Hematopoietic multipotent progenitor cell treated with erythropoietin and hydrocortisone succinate and interleukin-3 and kit ligand, for 8 days (in vitro differentiated cells): Measurements from ENCODE around the gene SH3BGR.
"Not testable (repeated sequence)": the region's sequence is repeated elsewhere in the genome, so short reads cannot be mapped to it uniquely, and the experiment has no call there.

Experiments
- DNase-seq: peaks from one replicate; pipeline ENCODE4 v3.0.0-alpha.2; 2015

SH3BGR gene

DNA sequence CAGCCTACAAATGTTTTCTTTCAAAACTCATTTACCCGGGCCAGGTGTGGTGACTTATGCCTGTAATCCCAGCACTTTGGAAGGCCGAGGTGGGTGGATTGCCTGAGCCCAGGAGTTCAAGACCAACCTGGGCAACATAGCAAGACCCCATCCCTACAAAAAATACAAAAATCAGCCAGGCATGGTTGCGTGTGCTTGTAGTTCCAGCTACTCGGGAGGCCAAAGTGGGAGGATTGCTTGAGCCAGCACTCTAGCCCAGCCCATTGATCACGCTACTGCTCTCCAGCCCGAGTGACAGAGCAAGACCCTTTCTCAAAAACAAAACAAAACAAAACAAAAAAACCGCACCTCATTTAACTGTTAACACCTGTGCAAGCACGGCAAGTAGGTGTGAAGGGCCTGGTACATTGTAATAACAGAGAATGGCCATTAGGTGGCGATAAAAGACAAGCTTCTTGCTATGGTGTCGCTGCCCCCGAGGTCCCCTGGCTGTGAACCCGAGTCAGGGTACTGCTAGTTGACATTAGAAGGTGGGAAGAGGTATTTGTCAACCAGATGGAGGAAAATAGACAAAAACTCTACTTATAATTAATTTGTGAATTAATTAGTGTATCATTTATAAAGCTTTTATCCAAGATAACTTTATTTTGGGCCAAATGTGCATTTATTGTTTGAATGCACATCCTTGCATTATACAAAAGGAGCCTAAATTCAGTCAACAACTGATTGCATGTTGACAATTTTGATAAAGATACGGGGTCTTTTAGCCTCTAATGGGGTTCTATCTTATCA is 66.5 kb downstream of the SH3BGR start:
- DNase-seq, result peak; percentile 70

DNA sequence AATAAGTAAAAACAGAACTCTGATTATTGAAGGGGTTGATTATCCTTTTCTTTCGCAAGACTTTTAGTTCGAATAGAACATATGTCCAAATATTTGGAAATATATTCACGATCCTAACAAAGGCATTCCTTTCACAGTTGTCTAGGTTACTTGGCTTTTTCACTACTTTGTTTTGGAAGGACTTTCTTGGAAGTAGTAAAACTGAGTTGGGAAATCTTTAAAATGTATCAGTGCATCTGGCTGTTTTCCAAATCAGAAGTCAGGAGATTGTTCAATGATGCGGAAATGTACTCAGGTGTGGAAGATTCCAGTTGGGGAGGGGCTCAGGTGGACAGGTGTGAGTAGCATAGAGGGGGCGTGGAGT is 67.1 kb downstream of the SH3BGR start:
- DNase-seq, result no peak

DNA sequence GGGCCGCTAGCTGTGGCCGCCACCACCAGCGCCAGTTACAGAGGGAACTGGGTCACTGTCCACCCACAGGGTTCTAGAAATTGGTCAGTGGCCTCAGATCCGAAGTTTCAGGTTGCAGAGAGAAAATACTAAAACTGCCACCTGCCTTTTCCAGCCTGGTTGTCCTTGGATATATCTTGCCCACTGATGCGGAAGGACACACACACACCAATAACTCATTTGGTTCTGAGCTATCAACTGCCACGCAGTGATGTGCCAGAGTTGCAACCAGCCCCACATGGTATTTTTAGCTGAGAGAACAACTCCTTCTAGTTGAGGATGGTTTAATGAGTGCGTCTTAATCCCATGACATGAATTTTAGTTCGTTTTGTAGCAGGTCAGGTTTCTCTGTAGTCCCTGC is 68.1 kb downstream of the SH3BGR start:
- no peak for DNase-seq

DNA sequence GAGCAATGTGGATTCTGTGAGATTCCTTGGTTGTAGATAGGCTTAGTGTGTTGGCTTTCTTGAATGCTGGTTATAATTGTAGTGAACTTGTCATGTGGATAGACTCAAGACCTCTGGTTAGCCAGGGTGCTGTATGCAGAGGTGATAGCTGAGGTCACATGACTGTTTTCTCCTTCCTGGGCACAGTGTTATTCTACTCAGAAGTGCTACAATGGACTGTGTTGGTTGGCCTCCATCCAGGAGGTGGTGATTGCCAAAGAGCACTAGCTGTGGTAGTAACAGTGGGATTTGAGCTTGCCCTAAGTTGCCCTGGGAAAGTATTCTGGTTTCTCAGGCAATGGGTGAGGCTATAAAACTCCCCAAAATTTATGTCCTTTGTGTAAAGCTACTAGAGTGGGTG is 71.6 kb downstream of the SH3BGR start:
- DNase-seq, result no peak

DNA sequence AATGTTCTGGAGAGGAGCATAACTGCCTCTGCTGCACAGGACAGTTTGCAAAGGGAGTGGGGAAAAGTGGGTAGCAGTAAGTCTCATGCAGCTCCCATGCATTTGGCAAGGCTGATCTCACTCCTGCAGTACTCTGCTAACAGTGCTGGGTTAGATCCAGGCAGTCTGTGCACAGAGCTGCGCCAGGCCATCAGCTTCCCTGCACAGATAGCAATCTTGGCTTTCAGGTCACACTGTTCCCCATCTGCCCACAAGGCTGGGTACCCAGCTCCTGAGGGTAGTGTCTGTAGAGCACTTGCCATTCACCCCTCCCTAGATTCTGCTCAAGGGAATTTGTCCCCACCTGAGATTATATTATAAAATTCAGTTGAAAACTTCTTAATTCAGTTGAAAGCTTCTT is 72.1 kb downstream of the SH3BGR start:
- DNase-seq, result no peak

DNA sequence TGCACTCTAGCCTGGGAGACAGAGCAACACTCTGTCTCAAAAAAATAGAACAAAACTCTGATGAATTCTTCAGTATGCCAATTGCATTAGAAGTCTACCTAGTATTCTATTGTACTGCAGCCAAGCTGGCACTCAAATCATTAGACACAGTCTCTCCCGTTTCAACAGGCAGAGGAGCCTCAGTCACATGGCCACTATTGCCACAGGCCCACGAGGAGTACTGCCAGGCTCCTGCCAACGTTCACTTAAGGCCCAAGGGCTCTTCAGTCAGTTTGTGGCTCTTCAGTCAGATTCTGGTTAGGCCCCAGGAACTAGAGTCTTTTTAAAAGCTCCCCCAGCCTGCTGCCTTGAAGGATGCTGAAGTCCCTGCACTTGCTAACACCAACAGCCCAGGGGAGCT is 73.4 kb downstream of the SH3BGR start:
- no peak for DNase-seq

DNA sequence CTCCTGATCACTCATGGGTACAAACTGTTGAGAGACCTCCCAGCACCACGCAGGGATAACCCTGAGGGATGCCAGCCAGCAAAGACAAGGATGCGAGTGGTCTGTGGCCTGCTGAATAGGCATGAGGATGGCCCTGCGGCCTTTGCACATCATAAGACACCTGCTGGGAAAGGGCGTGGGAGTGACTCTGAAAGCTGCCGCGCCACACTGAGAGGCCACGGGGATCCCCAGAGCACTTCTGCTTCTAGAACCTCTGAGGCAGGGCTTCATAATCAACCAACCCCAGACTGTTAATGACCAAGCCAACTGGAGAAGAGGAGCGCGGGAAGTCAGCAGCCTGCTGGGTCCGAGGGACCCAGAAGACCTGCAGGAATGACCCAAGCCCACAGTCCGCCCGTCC is 73.8 kb downstream of the SH3BGR start:
- DNase-seq, result no peak

DNA sequence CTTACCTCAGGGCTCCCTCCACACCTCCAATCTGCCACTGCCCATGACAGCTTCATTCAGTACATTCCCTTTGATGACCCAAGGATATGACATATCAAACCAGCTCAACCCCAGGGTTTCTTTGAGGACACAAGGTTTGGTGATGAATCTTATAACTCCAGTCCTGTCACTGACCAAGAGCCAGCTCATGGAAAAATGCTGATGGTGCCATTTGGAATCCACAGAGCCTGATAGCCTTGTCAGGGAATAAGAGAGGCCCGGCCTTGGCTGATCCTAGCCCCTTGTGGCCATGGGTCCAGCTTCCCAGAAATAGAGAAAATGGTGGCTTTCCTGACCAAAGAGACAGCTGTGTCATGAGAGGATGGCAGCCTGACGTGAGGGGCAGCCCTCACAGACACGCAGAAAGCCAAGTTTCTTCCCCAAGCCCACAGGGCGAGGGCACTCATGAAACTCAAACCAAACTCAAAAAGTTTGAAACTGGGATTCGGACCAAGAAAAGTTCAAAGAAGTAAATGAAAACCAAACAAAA is 75.4 kb downstream of the SH3BGR start:
- no peak for DNase-seq

DNA sequence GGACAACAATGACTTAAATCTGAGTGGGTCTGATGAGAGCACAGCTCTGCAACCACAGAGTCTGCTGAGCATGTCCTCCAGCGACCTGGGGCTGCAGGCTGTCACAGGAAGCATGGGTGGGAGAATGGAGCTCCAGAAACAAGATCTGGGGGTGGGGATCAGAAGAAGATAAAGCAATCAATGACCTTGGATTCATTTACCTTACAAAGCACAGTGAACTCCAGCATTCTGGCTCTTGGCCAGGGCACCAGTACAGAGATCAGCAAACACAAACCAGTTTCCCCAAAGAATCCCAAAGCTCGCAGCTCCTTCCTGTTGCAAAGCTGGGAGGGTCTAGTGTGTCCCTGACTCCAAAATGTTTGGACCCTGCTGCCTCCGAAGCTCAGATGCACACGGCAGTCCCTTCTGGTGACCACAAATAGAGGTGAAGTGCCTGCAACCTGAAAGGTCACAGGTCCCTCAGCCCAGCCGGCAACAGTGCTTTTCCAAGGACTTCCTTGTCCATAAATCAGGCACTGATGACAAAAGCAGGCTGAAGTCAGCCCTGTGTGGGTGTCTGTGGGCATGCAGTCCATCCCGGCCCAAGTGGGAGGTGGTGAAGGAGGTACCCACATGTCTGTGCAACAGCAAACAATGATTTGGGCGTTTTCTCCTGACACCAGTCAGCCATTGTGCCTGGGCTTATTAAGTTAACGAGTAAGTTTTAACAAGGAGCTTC is 76.1 kb downstream of the SH3BGR start:
- DNase-seq, result no peak

DNA sequence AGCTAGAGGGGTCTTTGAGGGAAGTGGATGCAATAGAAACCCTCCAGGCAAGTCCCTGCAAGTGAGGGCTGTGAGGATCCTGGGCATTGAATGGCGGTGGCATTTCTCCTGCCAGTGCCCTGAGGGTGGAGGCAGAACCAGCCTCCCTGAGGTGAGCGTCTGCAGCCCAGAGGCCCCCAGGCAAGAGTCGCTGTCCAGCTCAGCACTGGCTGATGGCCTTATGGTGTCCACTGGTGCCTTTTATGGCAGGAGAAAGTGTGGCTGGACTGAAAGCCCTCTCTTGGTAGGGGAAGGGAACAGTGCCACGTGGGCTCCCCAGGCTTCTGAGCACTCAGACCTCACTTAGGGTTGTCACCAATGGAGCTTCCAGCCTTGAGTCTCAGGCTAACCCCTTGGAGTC is 77.3 kb downstream of the SH3BGR start:
- DNase-seq, result no peak

DNA sequence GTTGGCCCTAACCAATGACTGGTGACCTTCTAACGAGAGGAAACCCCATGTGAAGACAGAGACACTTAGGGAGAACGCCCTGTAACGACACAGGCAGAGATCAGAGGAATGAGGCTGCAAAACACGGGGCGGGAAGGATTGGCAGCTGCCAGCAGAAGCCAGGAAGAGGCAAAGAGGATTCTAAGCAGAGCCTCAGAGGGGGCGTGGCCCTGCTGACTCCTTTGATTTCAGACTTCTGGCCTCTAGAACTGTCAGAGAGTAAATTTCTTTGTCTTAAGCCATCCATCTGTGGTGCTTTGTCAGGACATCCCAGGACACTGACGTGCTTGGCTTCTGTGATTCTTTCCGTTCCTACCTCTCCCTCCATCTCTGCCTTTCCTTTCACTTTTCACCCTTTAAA is 79.3 kb downstream of the SH3BGR start:
- no peak for DNase-seq

DNA sequence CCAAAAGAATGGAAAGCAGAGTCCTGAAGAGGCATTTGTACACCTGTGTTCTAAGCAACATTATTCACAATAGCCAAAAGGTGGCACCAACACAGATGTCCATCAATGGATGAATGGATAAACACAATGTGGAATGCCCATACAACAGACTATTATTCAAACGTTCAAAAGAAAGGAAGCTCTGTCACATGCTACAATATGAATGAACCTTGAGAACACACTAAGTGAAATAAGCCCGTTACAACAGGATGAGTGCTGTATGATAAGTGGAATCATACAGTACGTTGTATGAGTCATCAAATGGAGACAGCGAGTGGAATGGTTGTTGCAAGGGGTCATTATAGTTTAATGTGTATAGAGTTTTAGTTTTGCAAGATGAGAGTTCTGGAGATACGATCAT is 80.1 kb downstream of the SH3BGR start:
- DNase-seq, result no peak

DNA sequence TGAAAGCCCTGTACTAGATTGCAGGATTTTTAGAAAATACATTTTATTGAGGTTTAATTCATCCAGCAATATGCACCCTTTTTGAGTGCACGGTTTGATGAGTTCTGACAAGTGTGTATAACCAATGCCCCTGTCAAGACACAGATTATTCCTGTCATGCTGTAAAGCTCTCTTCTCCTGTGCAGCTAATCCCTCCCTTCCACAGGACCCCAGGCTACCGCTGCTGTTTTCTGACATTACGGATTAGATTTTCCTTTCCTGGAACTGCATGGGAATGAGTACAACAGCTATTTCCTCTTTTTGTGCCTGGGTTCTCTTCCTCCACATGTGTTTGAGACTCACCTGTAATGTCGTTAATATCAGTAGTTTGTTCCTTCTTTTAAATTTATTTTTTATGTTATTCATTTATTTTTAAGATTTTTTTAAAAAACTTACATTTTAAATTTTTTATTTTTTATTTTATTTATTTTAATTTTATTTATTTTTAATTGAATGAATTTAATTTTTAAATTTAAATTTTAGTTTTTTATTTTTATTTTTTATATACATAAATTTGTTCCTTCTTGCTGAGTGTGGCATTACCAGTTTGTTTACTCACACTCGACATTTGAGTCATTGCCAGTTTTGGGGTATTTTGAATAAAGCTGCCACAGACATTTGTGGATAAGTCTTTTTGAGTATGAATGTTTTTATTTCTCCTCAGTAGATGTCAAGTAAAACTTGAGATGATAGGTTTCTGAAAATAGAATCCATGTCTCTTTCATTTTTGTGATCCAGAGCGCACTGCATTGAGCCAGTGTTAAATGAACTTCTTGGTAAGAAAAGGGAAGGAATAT is 82.0 kb downstream of the SH3BGR start:
- DNase-seq, result no peak

DNA sequence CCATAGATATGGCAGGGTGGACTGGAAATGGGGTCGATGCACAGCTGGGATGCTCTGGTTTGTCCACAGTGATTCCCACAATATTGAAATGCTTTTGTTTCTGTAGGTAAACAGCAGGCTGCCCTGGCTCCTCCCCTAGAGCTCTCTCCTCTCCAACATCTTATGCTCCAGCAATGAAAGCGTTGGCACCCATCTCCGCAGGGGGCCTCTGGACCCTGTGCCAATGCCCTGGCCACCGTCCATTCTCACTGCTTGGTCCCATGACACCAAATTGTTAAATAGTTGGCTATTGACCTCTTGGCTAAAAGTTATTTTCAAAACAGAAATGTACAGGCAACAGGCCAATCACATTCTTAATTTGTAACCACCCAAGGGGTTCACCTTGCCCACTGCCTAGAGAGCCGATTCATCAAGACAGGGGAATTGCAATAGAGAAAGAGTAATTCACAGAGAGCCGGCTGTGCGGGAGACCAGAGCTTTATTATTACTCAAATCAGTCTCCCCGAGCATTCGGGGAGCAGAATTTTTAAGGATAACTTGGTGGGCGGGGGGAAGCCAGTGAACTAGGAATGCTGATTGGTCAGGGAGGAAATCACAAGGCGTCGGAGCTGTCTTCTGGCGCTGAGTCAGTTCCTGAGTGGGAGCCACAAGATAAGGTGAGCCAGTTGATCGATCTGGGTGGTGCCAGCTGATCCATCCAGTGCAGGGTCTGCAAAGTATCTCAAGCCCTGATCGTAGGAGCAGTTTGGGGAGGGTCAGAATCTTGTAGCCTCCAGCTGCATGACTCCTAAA is 84.1 kb downstream of the SH3BGR start:
- no peak for DNase-seq

DNA sequence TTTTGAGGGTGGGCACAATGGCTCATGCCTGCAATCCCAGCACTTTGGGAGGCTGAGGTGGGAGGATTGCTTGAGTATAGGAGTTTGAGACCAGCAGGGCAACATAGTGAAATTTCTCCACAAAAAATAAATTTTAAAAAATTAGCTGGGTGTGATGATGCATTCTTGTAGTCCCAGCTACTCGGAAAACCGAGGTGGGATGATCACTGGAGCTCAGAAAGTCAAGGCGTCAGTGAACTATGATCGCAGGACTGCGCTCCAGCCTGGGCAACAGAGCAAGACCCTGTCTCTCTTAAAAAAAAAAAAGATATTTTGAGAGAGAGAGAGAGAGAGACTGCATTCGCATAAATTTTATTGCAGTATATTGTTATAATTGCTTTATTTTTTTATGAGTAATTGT is 85.1 kb downstream of the SH3BGR start:
- DNase-seq, result no peak

DNA sequence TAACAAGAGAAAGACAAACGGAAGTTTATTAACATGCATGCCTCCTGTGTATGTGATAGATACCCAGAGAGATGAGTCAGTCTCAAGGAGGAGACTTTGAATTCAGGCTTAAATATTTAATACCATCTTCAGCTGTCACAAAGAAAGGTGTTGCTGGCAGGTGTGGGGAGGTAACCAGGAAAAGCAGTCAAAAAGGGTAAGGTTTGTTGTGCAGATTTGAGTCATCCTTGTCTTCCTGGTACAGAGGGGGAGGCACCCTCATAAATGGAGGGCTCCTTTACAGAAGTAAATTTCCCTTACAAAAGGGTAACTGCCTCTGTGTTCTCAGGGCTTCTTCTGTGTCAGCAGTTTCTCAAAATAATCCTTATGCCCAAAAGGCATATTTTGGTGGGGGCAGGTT is 85.8 kb downstream of the SH3BGR start:
- DNase-seq, result no peak

DNA sequence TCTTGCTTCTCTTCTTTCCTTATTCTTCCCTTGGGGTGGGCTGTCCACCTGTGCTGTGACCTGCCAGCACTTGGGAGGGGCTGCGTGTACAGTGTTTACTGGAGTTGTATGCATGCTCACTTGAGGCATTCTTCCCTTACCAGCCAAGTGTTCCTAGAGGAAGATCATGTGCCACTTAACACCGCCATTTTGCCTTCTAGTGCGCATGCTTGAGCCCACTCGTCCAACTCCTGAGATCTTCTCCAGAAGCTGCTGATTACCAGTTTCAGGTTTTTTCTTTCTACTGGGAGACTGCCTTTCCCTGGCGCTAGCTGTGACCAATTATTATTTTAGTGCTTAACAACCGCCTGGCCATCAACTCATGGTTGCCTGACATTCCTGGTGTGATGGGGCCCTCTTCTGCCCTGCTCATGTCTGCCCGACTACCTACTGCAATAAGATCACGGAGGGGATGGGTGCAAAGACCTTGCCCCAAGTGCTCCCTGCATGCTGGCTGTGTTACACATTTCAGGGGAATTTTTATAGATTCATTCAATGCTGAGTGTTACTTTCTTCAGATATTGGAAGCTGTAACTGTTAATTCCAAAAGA is 86.8 kb downstream of the SH3BGR start:
- DNase-seq, result no peak

DNA sequence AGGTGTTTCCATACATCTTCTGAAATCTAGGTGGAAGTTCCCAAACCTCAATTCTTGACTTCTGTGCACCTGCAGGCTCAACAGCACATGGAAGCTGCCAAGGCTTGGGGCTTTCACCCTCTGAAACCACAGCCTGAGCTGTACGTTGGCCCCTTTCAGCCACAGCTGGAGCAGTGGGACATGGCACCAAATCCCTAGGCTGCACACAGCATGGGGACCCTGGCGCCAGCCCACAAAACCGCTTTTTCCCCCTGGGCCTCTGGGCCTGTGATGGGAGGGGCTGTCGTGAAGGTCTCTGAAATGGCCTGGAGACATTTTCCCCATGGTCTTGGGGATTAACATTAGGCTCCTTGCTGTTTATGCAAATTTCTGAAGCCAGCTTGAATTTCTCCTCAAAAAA is 88.6 kb downstream of the SH3BGR start:
- DNase-seq, result not testable (repeated sequence)

DNA sequence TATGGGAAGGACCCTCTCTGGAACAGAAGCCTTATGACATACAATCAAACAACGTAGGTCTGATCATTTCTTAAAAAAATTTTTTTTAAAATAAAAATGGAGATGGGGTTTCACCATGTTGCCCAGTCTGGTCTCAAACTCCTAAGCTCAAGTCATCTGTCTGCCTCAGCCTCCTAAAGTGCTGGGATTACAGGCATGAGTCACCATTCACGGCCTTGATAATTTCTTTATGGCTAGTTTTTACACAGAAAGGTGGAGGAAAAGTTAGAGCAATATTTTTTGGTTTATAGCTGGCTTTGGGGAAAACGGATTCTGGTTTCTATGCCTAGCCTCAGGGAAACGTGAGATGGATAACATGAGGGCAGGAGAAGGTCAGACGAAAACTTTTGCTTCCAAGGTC is 91.0 kb downstream of the SH3BGR start:
- no peak for DNase-seq

DNA sequence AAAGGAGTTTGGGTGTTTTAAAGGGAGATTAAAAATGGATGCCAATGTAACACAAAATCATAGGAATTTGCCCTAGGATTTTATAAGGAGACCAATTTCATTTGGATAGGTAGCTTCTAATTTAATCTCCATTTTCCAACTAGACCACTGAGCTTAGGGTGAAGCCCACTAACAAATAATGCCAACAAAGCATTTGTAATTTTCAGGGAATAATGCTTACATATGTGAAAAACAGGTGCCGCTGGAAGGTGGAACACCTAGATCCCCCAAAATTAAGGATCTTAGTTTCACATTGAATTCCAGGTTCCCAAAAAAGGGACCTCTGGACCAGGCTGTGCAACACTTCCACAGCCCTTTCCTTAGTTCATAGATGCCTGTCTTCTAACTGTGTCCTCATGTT is 94.8 kb downstream of the SH3BGR start:
- no peak for DNase-seq

DNA sequence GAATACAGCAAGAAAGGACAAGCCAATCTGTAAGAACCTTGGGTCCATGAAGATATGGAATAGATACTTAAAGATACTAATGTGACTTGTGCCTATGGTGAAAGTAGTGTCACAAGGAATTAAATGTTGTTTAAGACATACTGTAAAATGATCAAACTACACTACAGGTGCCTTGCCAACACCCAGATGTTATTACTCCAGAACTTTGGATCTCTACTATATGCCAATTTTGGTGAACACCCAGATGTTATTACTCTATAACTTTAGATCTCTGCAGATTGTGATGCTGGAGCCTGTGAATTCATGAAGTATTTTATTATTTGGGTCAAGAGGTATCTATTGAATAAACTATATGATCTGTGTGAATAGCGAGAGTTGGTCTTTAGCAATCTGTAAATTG is 101.1 kb downstream of the SH3BGR start:
- no peak for DNase-seq

DNA sequence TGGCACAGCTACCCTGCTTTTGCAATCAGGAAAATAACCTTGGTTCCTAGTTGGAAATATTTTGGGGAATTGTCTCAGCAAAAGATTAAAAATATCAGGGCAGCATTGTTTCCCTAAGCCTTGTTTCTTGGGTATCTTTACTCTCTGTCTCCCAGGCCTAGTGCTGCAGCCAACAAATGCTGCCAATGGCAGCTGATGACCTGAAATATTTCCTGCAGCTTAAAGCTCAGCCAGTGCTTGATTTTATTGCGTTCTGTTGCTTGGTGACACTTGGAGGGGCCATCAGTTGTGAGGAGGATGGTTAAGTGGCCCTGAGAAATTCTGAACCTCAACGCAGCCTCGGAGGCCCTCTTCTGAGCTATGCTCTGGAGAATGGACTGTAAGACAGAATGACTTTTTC is 101.6 kb downstream of the SH3BGR start:
- no peak for DNase-seq
